Measurements from ENCODE around the gene MYO1D.
"Not testable (repeated sequence)": the region's sequence is repeated elsewhere in the genome, so short reads cannot be mapped to it uniquely, and the experiment has no call there.

MYO1D gene

DNA sequence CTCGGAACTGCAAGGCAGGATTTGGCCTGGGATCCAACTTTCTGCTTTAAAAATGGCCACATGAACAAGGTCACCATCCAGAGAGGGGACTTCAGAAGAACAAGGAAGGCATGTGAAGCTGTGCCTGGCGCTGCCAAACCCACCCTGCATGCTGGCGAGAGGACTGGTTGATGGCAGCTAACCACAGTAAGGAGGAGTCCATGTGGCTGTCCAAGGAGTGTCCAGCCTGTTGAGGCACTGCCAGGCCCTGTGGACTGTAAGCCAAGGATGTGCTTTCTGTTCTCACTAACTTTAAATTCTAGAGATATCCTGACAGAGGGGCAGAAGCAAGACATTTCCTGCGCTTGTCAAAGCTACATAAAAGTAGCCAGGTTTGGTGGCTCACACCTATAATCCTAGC lies 349.8 kb downstream of the MYO1D start:
- Histone ChIP-seq H3K9me3 (ENCODE audit: control insufficient read depth, low read depth, low read length) (no peaks in the 10 kb centered on the region), H3K27ac (ENCODE audit: low read length) (no peak overlapping the region)

DNA sequence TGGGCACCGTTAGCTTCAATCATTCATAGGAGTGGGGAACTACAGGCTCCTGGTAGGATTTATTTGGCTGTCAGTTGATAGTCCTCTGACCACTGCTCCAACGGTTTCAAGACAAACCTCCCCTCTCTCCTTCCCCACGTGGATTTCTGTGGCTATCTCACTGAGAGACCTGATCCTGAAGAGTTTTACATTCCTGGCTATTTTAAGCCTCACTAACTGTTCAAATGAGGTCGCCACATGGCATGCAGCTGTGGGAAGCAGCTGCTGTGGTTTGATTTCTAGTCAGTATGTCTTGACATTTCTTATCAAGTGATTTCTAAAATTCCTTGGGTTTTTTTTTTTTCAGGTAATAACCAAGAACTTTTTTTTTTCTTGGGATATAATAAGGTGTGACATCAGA lies 351.8 kb downstream of the MYO1D start:
- no peaks in the 10 kb centered on the region for H3K36me3 ChIP-seq (ENCODE audit: control insufficient read depth, low read depth, low read length)
- no peaks in the 10 kb centered on the region for H3K9me3 ChIP-seq (ENCODE audit: control insufficient read depth, low read depth, low read length)
- no peak overlapping the region for H3K27ac ChIP-seq (ENCODE audit: low read length)
- no peak overlapping the region for H3K4me3 ChIP-seq (ENCODE audit: low read length)
- H3K27me3 ChIP-seq (ENCODE audit: control insufficient read depth, insufficient read depth, low read length), result no peaks in the 10 kb centered on the region
- H3K9ac ChIP-seq (ENCODE audit: low read length), result no peak overlapping the region
- H3K4me1 ChIP-seq (ENCODE audit: control insufficient read depth, low read depth, low read length), result peaks cover 21% of the 10 kb centered on the region

More for the DNA sequence above, 349.8 kb downstream of the MYO1D start:
- Histone ChIP-seq H3K27me3 (ENCODE audit: control insufficient read depth, insufficient read depth, low read length) (no peaks in the 10 kb centered on the region), H3K4me1 (ENCODE audit: control insufficient read depth, low read depth, low read length) (peaks cover 8% of the 10 kb centered on the region), H3K9ac (ENCODE audit: low read length) (no peak overlapping the region), H3K4me3 (ENCODE audit: low read length) (no peak overlapping the region), H3K36me3 (ENCODE audit: control insufficient read depth, low read depth, low read length) (no peaks in the 10 kb centered on the region)

DNA sequence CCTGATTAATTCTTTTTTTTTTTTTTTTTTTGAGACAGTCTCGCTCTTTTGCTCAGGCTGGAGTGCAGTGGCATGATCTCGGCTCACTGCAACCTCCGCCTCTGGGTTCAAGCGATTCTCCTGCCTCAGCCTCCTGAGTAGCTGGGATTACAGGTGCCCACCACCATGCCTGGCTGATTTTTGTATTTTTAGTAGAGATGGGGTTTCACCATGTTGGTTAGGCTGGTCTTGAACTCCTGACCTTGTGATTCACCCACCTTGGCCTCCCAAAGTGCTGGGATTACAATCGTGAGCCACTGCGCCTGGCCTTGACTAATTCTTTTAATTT lies 352.4 kb downstream of the MYO1D start:
- peaks cover 27% of the 10 kb centered on the region for H3K4me1 ChIP-seq (ENCODE audit: control insufficient read depth, low read depth, low read length)
- H3K36me3 ChIP-seq (ENCODE audit: control insufficient read depth, low read depth, low read length); H3K27ac ChIP-seq (ENCODE audit: low read length); H3K27me3 ChIP-seq (ENCODE audit: control insufficient read depth, insufficient read depth, low read length); H3K9ac ChIP-seq (ENCODE audit: low read length); H3K4me3 ChIP-seq (ENCODE audit: low read length); H3K9me3 ChIP-seq (ENCODE audit: control insufficient read depth, low read depth, low read length): not testable (repeated sequence)

DNA sequence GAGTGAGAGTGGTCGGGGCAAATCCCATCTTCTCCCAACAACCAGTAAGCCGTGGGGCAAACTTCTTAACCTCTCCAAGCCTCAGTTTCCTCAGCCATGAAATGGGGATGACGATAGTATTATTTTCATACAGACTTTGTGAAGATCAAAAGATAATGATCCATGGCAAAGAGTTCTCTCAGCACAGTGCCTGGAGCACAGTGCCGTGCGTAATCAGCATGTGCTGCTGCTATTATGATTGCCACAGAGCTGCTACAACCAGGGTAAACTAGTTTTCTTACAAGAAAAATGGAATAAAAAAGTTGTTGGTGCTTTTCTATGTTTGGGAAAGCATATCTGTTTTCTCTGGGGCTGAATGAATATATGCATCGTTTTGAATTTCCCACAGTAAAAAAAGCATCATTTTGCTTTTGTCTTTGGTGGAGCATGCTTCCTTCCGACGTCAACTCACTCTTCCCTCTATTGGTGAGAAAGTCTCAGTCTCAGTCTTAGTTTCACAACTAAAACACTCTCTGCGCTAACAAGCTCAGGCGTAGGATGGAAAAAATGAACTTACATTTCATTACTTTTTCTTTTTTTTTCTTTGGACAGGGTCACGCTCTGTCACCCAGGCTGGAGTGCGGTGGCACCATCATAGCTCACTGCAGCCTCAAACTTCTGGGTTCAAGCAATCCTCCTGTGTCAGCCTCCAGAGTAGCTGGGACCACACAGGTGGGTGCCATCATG lies 352.9 kb downstream of the MYO1D start:
- Histone ChIP-seq H3K36me3 (ENCODE audit: control insufficient read depth, low read depth, low read length) (no peaks in the 10 kb centered on the region), H3K27ac (ENCODE audit: low read length) (no peak overlapping the region), H3K27me3 (ENCODE audit: control insufficient read depth, insufficient read depth, low read length) (no peaks in the 10 kb centered on the region), H3K4me3 (ENCODE audit: low read length) (no peak overlapping the region), H3K9me3 (ENCODE audit: control insufficient read depth, low read depth, low read length) (no peaks in the 10 kb centered on the region), H3K9ac (ENCODE audit: low read length) (no peak overlapping the region), H3K4me1 (ENCODE audit: control insufficient read depth, low read depth, low read length) (peaks cover 28% of the 10 kb centered on the region)

DNA sequence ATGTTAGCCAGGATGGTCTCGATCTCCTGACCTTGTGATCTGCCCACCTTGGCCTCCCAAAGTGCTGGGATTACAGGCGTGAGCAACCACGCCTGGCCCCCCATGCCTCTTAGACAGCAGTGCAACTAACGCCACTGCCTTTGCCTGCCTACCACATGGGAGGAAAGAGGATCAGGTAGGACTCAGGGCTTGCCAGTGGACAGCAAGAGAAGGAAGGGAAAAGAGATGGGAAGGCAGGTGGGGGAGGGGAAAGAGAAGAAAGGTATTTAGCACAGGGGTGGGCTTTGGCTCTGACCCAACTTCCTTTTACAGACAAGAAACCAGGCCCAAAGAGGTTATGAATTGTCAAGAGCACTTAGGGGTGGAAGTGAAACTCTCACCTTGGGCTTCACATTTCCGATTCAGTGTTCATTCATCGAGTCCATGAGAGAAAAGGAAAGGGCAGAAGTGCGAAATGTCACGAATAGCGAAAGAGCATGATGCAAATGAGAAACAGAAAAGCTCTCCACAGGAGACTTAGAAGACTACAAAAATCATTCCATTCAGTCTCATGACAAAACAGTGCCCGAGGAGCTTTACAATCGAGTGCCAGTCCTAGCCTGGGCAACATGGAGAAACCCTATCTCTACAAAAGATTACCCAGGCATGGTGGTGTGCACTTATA lies 353.8 kb downstream of the MYO1D start:
- H3K27me3 ChIP-seq (ENCODE audit: control insufficient read depth, insufficient read depth, low read length), result peaks cover 5% of the 10 kb centered on the region
- H3K9ac ChIP-seq (ENCODE audit: low read length), result no peak overlapping the region
- no peaks in the 10 kb centered on the region for H3K36me3 ChIP-seq (ENCODE audit: control insufficient read depth, low read depth, low read length)
- no peaks in the 10 kb centered on the region for H3K9me3 ChIP-seq (ENCODE audit: control insufficient read depth, low read depth, low read length)
- no peak overlapping the region for H3K27ac ChIP-seq (ENCODE audit: low read length)
- peaks cover 36% of the 10 kb centered on the region for H3K4me1 ChIP-seq (ENCODE audit: control insufficient read depth, low read depth, low read length)
- H3K4me3 ChIP-seq (ENCODE audit: low read length), result no peak overlapping the region

DNA sequence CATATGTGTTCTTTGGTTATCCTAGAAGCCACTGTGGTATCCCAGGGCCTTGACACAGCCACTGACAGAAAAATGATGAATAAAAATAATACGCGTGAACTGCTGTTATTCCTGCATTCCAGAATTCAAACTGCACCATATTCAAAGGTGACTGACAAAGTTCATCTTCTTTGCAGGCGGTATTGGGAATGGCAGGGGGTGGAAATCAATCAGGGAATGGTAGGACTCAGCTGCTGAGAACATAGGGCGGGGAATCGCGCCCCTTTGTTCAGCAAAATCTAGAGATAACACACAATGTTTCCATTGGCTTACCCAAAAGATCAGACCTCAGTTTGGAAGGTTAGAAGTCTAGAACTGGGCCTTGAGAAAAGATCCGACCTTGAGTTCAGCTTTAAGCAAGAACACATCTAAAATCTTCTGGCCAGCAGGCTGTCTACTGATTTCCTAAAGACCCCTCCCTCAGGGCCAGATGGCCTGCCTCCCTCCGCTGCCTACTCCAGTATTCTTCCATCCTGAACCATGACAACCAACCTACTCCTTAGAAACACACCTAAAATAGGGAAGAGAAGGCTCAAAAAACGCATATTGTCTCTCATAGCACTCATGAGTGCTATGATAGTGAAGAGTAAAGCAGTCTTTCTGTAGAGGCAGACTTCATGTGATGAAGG lies 356.1 kb downstream of the MYO1D start:
- H3K36me3 ChIP-seq (ENCODE audit: control insufficient read depth, low read depth, low read length), result no peaks in the 10 kb centered on the region
- peaks cover 56% of the 10 kb centered on the region for H3K4me1 ChIP-seq (ENCODE audit: control insufficient read depth, low read depth, low read length)
- no peaks in the 10 kb centered on the region for H3K9me3 ChIP-seq (ENCODE audit: control insufficient read depth, low read depth, low read length)
- H3K27me3 ChIP-seq (ENCODE audit: control insufficient read depth, insufficient read depth, low read length), result peaks cover 7% of the 10 kb centered on the region
- no peak overlapping the region for H3K4me3 ChIP-seq (ENCODE audit: low read length)
- H3K27ac ChIP-seq (ENCODE audit: low read length), result no peak overlapping the region
- no peak overlapping the region for H3K9ac ChIP-seq (ENCODE audit: low read length)

DNA sequence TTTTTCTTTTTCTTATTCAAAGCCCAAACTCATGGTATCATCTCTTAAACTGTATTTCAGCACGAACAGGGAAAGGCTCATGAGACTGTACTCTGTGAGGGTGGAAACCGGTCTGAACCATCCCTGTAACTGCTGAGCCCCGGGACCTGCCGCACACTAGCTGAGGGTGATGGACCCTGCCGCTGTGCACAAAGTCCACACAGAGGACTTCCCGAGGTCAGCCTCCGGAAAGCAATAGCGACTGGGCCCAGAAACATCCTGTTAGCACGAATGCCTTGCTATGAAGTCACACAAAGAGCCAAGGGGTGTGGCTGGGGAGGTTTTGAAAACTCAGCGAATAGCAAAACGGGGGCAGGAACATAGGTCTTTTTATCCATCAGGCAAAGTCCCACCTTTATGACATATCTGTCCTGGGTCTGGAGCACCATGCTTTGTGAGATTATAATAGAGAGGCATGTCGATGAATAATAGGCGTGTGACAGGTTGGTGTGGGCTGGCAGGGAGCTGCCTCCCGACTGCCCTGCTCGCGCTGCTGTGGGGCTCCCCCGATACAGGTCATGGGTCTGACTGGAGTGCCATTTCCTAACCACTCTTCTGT lies 356.7 kb downstream of the MYO1D start:
- Histone ChIP-seq H3K9me3 (ENCODE audit: control insufficient read depth, low read depth, low read length) (no peaks in the 10 kb centered on the region), H3K36me3 (ENCODE audit: control insufficient read depth, low read depth, low read length) (no peaks in the 10 kb centered on the region), H3K4me3 (ENCODE audit: low read length) (peak overlapping the region; percentile 63), H3K4me1 (ENCODE audit: control insufficient read depth, low read depth, low read length) (peaks cover 63% of the 10 kb centered on the region), H3K9ac (ENCODE audit: low read length) (peak overlapping the region; percentile 80), H3K27me3 (ENCODE audit: control insufficient read depth, insufficient read depth, low read length) (peaks cover 7% of the 10 kb centered on the region), H3K27ac (ENCODE audit: low read length) (peak overlapping the region; percentile 52)

DNA sequence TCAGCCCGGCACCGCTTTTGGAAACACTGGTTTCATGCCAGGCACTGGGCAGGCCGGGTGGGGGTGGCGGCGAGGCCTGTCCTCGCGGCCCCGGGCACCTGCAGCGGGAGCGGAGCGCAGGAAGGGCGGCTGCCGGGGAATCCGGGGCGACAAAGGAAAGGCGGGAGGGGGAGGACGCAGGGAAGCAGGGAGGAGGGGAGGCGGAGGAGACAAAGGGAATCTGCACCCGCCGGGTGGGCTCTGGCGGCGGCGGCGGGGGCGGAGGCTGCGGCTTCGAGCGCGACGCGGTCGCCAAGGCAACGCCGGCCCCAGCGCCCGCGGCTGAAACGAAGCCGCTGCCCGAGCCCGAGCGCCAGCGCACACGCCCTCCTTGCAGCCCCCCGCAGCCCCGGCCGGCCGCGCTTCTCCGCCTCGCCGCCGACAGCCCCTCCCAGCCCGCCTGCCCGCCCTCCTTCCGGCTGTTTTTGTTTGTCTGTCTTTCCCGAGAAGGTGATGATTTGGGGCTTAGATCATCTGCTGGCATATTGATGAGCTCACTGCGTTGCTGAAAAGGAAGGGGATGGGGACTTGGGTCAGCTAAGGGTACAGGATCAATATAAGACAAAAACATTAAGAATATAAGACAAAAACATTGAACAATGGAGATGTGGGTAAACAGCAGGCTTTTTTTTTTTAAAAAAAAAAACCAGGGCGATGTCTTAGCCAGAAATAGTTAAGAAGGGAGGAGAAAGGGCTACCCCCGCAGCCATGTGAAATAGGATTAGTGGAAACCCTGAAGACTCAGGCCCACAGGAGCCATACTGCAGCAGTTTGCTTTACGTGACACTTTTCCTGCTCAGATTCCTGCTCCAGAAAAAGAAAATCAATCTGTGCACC lies 357.5 kb downstream of the MYO1D start:
- peak overlapping the region; percentile 63 for H3K4me3 ChIP-seq (ENCODE audit: low read length)
- H3K4me1 ChIP-seq (ENCODE audit: control insufficient read depth, low read depth, low read length), result peaks cover 70% of the 10 kb centered on the region
- H3K27ac ChIP-seq (ENCODE audit: low read length), result peak overlapping the region; percentile 56
- H3K9me3 ChIP-seq (ENCODE audit: control insufficient read depth, low read depth, low read length), result no peaks in the 10 kb centered on the region
- H3K9ac ChIP-seq (ENCODE audit: low read length), result peak overlapping the region; percentile 80
- no peaks in the 10 kb centered on the region for H3K36me3 ChIP-seq (ENCODE audit: control insufficient read depth, low read depth, low read length)
- peaks cover 7% of the 10 kb centered on the region for H3K27me3 ChIP-seq (ENCODE audit: control insufficient read depth, insufficient read depth, low read length)

DNA sequence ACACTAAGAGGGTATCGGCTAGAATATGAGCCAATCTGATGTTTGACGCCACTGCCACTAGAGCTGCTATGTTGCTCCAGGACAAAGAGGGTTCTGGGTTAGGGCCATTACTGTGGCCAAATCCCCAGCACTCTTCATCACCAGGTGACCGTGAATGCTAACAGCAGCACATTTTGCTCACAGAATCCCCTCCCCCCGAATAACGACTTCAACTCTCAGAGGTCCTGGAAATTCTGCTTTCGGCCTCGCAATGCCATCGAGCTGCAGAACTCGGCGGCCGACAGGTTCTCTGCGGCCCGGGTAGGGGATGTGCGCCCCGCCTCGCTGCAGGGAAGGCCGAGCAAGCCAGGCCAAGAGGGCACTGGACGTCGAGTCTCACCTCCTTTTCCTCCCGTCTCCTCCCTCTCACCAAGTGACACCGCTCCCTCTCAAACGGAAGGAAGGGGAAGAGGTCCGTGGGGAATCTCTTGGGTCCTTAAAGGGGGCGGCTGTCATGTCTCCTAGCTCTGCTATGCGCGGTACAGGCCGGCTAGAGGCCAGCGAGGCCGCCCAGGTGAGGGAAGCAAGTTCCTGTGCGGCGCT lies 358.2 kb downstream of the MYO1D start:
- Histone ChIP-seq H3K9me3 (ENCODE audit: control insufficient read depth, low read depth, low read length) (no peaks in the 10 kb centered on the region), H3K4me3 (ENCODE audit: low read length) (peak overlapping the region; percentile 61), H3K9ac (ENCODE audit: low read length) (peak overlapping the region; percentile 80), H3K27me3 (ENCODE audit: control insufficient read depth, insufficient read depth, low read length) (peaks cover 7% of the 10 kb centered on the region), H3K27ac (ENCODE audit: low read length) (peak overlapping the region; percentile 56), H3K36me3 (ENCODE audit: control insufficient read depth, low read depth, low read length) (no peaks in the 10 kb centered on the region), H3K4me1 (ENCODE audit: control insufficient read depth, low read depth, low read length) (peaks cover 71% of the 10 kb centered on the region)

DNA sequence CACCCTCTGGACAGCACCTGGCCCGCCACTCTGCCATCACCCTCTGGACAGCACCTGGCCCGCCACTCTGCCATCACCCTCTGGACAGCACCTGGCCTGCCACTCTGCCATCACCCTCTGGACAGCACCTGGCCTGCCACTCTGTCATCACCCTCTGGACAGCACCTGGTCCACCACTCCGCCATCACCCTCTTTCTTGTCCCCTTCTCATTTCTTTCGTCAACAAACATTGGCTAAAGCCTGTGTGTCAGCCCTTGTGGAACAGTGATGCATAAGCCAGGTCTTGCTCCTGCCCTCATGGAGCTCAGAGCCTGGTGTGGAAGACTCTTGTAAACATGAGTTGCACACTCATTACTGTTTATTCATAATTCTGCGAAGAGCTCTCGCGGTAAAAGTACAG lies 358.9 kb downstream of the MYO1D start:
- Histone ChIP-seq H3K27ac (ENCODE audit: low read length) (no peak overlapping the region), H3K4me1 (ENCODE audit: control insufficient read depth, low read depth, low read length) (peaks cover 65% of the 10 kb centered on the region), H3K36me3 (ENCODE audit: control insufficient read depth, low read depth, low read length) (no peaks in the 10 kb centered on the region), H3K27me3 (ENCODE audit: control insufficient read depth, insufficient read depth, low read length) (peaks cover 7% of the 10 kb centered on the region), H3K9me3 (ENCODE audit: control insufficient read depth, low read depth, low read length) (no peaks in the 10 kb centered on the region), H3K4me3 (ENCODE audit: low read length) (no peak overlapping the region), H3K9ac (ENCODE audit: low read length) (no peak overlapping the region)
